Peyer's patch (tissue), 4 donors: ENCODE results near the gene GSTA4. TPM values are rescaled to one million over a fixed set of nuclear protein-coding genes. Genes with fewer than 3 reads are reported as not detected.
"Not testable (repeated sequence)": the region's sequence is repeated elsewhere in the genome, so short reads cannot be mapped to it uniquely, and the experiment has no call there.

Experiments used
- DNase-seq, 3 donors: peaks; one replicate each; pipeline ENCODE4 v3.0.0-alpha.2; 2017 to 2019
- H3K27ac ChIP-seq, 4 donors: fragments of 200-600 bp; sonication (generic); one replicate each; pipeline ENCODE4 v1.5.1; 2016 to 2019
- H3K27me3 ChIP-seq, 2 donors: fragments of 200-600 bp; sonication (generic); one replicate each; pipeline ENCODE4 v1.5.1; 2019
- H3K36me3 ChIP-seq, 3 donors: fragments of 200-600 bp; sonication (generic); one replicate each; pipeline ENCODE4 v1.5.1; 2016 to 2019
- H3K4me1 ChIP-seq, 4 donors: fragments of 200-600 bp; sonication (generic); one replicate each; pipeline ENCODE4 v1.5.1; 2016 to 2019
- H3K4me3 ChIP-seq, 4 donors: fragments of 200-600 bp; sonication (generic); 1 replicate in 3 of 4; 2 replicates in 1 of 4; pipeline ENCODE4 v1.5.1; 2016 to 2019; ENCODE audit warnings: mild to moderate bottlenecking in 1 of 4
- H3K9me3 ChIP-seq, 4 donors: fragments of 200-600 bp; sonication (generic); one replicate each; pipeline ENCODE4 v1.5.1; 2016 to 2019; ENCODE audit warnings: mild to moderate bottlenecking in 1 of 4
- CTCF ChIP-seq, 6 experiments: fragments of 450-650 bp in 4 of 6; fragments of 200-600 bp in 2 of 6; sonication (generic) in 1 of 6; IDR thresholded peaks; one replicate each; pipeline ENCODE4 v1.5.1; 2017 to 2019; ENCODE audit warnings: antibody characterized with exemption in 6 of 6, mild to moderate bottlenecking in 3 of 6, moderate library complexity in 1 of 6
- POLR2A ChIP-seq, 2 donors: fragments of 450-650 bp; IDR thresholded peaks; one replicate each; pipeline ENCODE4 v1.5.1; 2017; ENCODE audit warnings: antibody characterized with exemption in 2 of 2, mild to moderate bottlenecking in 2 of 2, moderate library complexity in 2 of 2
- total RNA-seq, 4 donors: library from RNA; depleted of rRNA; stranded (reverse); fragments of >200 nt; gene quantifications; one replicate each; pipeline ENCODE4 v1.1.0, GENCODE V29; 2016

Gene GSTA4
- total RNA-seq, 4 donors from 2014 or later: 13.9 to 17.9 (median 15.0) TPM

GRCh38 chr6:52953911-52954839 lies 40.9 kb downstream of the GSTA4 start:
- no peak for DNase-seq
- TF ChIP-seq CTCF (IDR thresholded peaks at IDR 0.05): no peak
- TF ChIP-seq POLR2A (IDR thresholded peaks at IDR 0.05): no peak
- H3K4me1 ChIP-seq: no peaks in the 10 kb centered on the region
- no peaks in the 10 kb centered on the region for H3K36me3 ChIP-seq
- H3K9me3 ChIP-seq: no peaks in the 10 kb centered on the region
- H3K4me3 ChIP-seq: no peak overlapping the region
- no peak overlapping the region for H3K27ac ChIP-seq
- H3K27me3 ChIP-seq: no peaks in the 10 kb centered on the region

DNA sequence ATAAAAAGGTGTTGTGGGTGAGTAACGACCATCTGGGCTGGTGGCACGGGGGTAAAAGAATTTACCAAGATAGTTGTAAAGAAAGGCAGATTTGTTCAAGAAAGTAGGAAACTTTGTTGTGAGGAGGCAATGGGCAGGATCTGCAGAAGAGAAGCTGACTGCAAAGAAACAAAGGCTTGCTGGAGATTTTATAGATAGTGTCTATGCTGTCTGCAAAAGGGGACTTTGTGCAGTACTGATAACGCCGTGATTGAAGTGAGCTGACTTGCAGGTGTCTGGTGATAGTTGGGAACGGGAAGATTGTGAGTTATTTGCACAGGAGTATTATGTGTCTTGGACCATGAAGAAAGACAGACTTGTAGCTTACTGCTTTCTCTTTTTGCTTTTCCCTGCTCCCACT lies 48.8 kb downstream of the GSTA4 start:
- no peak overlapping the region for H3K4me3 ChIP-seq
- TF ChIP-seq POLR2A (IDR thresholded peaks at IDR 0.05): no peak
- no peak for TF ChIP-seq CTCF (IDR thresholded peaks at IDR 0.05)
- peaks cover 0 to 3% (median 0%) of the 10 kb centered on the region in 4 donors for H3K9me3 ChIP-seq
- H3K4me1 ChIP-seq: no peaks in the 10 kb centered on the region
- no peaks in the 10 kb centered on the region for H3K36me3 ChIP-seq
- DNase-seq: peak in 1 of 3 donors; percentile 57
- no peak overlapping the region for H3K27ac ChIP-seq
- no peaks in the 10 kb centered on the region for H3K27me3 ChIP-seq

DNA sequence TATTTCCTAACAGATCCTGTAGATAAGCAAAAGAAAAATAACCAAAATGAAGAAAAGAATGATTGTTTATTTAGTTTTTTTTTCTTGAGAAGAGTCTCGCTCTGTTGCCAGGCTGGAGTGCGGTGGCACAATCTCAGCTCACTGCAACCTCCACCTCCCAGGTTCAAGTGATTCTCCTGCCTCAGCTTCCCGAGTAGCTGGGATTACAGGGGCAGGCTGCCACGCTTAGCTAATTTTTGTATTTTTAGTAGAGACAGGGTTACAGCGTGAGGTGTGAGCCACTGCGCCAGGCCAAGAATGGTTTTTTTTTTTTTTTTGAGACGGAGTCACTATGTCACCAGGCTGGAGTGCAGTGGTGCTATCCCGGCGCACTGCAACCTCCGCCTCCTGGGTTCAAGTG lies 52.3 kb downstream of the GSTA4 start:
- not testable (repeated sequence) for H3K36me3 ChIP-seq, DNase-seq, H3K4me3 ChIP-seq, H3K27me3 ChIP-seq, H3K27ac ChIP-seq, H3K4me1 ChIP-seq, H3K9me3 ChIP-seq

DNA sequence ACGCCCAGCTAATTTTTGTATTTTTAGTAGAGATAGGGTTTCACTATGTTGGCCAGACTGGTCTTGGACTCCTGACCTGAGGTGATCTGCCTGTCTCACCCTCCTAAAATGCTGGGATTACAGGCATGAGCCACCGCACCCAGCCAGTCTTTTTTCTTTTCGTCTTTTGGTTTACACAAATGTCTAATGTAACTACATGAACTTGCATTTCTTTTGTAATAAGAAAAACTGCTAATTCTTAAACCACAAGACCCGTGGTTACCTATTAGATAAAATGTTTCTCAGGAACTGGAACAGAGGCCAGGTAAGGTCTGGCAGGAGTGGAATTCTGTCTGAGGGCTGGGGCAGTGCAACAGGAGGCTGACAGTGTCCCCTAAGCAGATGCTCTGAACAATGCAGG lies 52.9 kb downstream of the GSTA4 start:
- no peaks in the 10 kb centered on the region for H3K27me3 ChIP-seq
- no peaks in the 10 kb centered on the region for H3K36me3 ChIP-seq
- TF ChIP-seq POLR2A (IDR thresholded peaks at IDR 0.05) (no peak), CTCF (IDR thresholded peaks at IDR 0.05) (no peak)

GRCh38 chr6:52937908-52938307 lies 57.2 kb downstream of the GSTA4 start:
- H3K4me3 ChIP-seq: no peak overlapping the region
- no peak for DNase-seq
- TF ChIP-seq POLR2A (IDR thresholded peaks at IDR 0.05) (no peak), CTCF (IDR thresholded peaks at IDR 0.05) (no peak)
- H3K27me3 ChIP-seq: no peaks in the 10 kb centered on the region
- H3K36me3 ChIP-seq: no peaks in the 10 kb centered on the region
- no peak overlapping the region for H3K27ac ChIP-seq
- no peaks in the 10 kb centered on the region for H3K9me3 ChIP-seq
- no peaks in the 10 kb centered on the region for H3K4me1 ChIP-seq

More for the DNA sequence above, 52.9 kb downstream of the GSTA4 start:
- no peaks in the 10 kb centered on the region for H3K9me3 ChIP-seq
- H3K4me3 ChIP-seq: no peak overlapping the region
- H3K4me1 ChIP-seq: no peaks in the 10 kb centered on the region
- DNase-seq: no peak
- no peak overlapping the region for H3K27ac ChIP-seq

DNA sequence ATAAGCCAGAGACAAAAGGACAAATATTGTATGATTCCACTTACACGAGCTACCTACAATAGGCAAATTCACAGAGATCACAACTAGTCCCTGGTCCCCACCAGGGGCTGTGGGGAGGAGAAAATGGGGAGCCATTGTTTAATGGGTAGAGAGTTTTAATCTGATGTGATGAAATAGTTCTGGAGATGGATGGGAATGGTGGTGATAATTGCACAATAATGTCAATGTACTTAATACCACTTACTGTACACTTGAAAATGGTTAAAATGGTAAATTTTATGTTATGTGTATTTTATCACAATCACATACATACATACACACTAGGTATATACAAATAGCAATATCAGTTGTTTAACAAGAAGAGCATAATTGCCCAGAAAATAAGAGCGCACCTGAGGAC lies 61.3 kb downstream of the GSTA4 start:
- no peak for TF ChIP-seq POLR2A (IDR thresholded peaks at IDR 0.05)
- no peak for TF ChIP-seq CTCF (IDR thresholded peaks at IDR 0.05)
- no peak overlapping the region for H3K4me3 ChIP-seq
- H3K27ac ChIP-seq: no peak overlapping the region
- H3K36me3 ChIP-seq: no peaks in the 10 kb centered on the region
- no peaks in the 10 kb centered on the region for H3K27me3 ChIP-seq
- peaks cover 0 to 5% (median 0%) of the 10 kb centered on the region in 4 donors for H3K4me1 ChIP-seq
- H3K9me3 ChIP-seq: no peaks in the 10 kb centered on the region
- no peak for DNase-seq
